ENCODE measurements around the gene STK32C.
"Not testable (repeated sequence)": the region's sequence is repeated elsewhere in the genome, so short reads cannot be mapped to it uniquely, and the experiment has no call there.

The STK32C gene

DNA sequence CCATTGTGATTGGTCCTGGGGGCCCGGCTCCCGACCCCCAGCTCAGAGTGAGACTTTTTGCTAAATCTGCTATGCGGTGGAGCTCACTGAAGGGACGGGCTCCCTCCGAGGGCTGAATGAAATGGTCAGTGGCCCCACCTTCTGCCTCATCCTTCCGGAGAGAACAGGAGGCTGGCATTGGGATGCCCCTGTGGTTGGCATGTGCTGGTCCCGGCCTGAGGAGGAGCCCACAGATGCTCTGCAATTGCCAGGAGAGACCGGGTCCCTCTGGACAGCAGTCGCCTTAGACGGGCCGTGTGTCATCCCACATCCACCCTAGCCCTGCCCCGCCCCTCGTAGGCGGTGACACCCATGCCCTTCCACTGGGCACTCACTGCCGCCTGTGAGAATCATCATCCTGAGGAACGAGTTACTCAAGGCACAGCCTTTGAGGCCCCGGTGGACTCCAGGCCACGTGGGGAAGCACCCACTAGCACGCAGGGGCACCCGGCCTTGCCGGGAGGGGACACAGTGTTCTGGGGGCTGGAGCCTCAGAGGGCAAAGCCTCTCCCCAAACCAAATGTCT, 142.3 kb downstream of the STK32C start:
- DNase-seq, result no peak

DNA sequence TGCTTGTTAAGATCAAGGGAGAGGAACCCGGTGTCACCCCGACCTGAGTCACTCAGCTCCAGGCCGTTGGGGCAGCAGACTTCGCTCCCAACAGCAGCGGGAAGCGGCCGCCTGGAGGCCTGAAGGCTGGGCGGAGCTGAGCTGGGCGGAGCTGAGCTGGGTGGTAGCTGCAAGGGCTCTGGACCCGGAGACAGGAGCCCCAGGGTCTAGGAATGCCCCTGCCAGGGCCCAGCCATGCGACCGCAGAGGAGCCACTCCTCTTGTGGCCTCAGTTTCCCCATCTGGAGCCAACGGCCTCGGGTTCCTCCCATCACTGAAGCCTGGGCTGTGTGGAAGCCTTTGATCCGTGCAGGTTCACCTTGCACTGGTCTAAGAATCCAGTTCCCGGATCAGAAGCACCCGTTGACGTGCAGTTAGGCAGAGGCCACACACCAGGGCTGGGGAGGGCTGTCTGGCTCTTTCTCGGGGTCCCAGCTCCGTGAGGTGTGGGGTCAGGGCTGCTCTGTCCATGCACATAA, 142.9 kb downstream of the STK32C start:
- no peak for DNase-seq

GRCh38 chr10:132163826-132164515, 143.8 kb downstream of the STK32C start:
- DNase-seq, result no peak

DNA sequence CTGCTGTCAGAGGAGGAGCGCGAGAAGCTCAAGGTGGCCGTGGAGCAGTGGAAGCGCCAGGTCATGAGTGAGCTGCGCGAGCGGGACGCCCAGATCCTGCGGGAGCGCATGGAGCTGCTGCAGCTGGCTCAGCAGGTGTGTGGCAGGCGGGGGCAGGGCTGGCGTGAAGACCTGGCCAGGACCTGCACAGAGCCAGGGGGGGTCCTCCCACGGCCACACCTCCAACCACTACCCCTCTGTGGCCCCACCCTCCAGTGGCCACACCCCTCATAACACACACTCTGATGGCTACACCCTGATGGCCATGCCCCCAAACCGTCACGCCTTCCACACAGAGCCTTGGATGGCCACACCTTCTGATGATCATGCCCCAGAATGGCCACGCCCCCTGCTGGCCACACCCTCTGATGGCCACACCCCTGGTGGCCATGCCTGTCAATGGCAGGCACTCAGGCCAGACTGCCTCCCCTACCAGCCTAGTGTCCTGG, 144.4 kb downstream of the STK32C start:
- DNase-seq, result no peak

DNA sequence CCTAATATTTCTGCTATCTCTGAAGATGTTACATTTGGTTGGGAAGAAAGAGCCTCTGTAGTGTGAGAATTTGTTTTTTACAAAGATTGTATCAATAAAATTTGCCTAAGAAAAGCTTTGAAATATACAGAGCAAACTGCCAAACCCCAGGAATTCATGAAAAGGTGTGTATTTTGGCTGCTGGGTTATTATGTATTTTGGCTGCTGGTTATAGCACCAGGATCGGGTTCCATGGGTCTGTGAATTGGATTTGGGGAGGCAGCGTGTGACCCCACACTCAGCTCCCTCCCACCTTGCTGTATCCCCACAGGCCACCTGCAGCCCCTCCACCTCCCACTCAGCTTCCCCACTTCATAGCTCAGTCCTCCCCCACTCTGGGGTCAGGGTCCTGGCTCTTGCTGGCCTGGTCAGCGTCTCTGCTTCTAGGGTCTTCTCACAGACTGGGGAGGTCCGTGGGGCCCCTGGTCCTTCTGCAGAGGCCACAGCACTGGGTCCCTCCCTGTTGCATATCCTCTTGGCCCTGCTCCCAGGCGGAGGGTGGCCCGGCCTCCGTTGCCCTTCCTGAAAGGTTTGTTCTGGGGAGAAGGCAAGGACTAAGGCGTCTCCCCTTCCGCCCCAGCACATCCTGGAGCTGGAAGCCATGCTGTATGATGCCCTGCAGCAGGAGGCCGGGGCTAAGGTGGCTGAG, 145.0 kb downstream of the STK32C start:
- no peak for DNase-seq

- peak in 1 of 14 donors; percentile 13 for DNase-seq
Observed at GRCh38 chr10:132162021-132162531, 145.7 kb downstream of the STK32C start.

DNA sequence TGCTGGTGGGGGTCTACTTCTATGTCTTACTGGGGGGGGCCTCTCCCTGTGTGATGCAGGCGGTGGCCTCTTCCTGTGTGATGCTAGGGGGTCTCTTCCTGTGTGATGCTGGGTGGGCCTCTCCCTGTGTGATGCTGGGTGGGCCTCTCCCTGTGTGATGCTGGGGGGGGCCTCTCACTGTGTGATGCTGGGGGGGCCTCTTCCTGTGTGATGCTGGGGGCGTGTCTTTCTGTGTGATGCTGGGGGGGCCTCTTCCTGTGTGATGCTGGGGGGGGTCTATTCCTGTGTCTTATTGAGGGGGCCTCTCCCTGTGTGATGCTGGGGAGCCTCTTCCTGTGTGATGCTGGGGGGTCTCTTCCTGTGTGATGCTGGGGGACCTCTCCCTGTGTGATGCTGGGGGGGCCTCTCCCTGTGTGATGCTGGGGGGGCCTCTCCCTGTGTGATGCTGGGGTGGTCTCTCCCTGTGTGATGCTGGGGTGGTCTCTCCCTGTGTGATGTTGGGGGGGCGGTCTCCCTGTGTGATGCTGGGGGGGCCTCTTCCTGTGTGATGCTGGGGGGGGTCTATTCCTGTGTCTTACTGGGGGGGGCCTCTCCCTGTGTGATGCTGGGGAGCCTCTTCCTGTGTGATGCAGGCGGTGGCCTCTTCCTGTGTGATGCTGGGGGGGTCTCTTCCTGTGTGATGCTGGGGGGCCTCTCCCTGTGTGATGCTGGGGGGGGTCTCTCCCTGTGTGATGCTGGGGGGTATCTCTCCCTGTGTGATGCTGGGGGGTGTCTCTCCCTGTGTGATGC, 146.7 kb downstream of the STK32C start:
- DNase-seq, result not testable (repeated sequence)

DNA sequence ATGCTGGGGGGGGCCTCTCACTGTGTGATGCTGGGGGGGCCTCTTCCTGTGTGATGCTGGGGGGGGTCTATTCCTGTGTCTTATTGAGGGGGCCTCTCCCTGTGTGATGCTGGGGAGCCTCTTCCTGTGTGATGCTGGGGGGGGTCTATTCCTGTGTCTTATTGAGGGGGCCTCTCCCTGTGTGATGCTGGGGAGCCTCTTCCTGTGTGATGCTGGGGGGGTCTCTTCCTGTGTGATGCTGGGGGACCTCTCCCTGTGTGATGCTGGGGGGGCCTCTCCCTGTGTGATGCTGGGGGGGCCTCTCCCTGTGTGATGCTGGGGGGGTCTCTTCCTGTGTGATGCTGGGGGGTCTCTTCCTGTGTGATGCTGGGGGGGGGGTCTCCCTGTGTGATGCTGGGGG, 147.5 kb downstream of the STK32C start:
- DNase-seq, result not testable (repeated sequence)

GRCh38 chr10:132159302-132160230, 148.2 kb downstream of the STK32C start:
- DNase-seq, result not testable (repeated sequence)

- DNase-seq, result no peak
Observed at GRCh38 chr10:132158823-132159222, 148.9 kb downstream of the STK32C start.

DNA sequence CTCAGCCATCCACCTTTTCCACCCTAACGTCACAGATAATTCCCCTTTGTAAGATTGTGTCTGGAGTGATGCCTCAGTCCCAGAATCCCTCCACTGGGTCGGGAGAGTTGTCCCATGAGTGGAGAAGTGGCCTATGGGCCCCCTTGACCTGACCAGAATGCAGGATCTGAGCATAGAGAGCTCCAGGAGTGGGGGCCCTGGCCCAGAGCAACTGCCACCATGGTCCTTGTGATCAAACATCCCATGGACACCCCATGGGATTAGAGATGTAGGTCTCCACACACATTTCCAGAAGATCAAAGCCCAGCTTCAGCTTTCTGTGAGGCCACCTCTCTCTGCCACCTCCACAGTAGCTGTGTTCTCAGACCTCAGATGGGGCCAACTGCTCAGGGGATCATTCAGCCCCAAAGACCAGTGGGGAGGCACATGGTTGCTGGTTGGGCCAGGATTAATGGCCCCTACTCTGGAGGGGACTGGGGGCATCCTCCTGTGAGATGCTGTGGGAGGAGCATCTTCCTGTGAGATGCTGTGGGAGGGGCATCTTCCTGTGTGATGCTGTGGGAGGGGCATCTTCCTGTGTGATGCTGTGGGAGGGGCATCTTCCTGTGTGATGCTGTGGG, 149.5 kb downstream of the STK32C start:
- no peak for DNase-seq
